ENCODE measurements around the gene TAS2R10. TPM values are rescaled to one million over a fixed set of nuclear protein-coding genes. Genes with fewer than 3 reads are reported as not detected.

Gene TAS2R10
- polyA plus RNA-seq, 1 donor from 2014 or later, result 8.3 TPM

DNA sequence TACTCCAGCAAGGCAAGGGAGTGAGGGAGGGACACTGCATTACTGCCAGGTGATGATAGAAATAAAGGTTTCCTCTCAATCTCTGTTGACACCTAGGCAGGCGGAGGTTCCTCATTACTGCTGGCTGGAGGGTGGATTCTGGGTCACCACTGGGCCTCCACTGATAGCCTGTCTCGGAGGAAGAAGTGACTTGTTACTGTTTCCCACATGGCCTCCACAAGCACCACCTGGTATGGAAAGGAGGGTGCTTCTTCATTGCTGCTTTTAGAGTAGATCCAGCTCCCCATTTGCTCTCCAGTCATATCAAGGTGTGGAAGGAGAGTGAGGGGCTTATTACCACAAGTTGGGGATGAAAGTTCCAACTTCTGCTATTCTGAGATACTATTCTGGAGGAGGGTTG lies 16.7 kb upstream of the TAS2R10 start:
- H2AFZ ChIP-seq (ENCODE audit: low read depth, low read length), result no peak overlapping the region
- no peaks in the 10 kb centered on the region for H3K9me2 ChIP-seq (ENCODE audit: insufficient read depth, low read length)
- H3F3A ChIP-seq (ENCODE audit: insufficient read depth, low read length, poor library complexity, severe bottlenecking), result no peaks in the 10 kb centered on the region
- no peaks in the 10 kb centered on the region for H3K9me3 ChIP-seq (ENCODE audit: low read length)
- H3K79me2 ChIP-seq (replicated peaks; ENCODE audit: insufficient read depth, low read length), result no peaks in the 10 kb centered on the region
- H3K4me3 ChIP-seq (ENCODE audit: low read length), result no peak overlapping the region
- no peaks in the 10 kb centered on the region for H4K20me1 ChIP-seq (ENCODE audit: insufficient read depth)
- no peak for TF ChIP-seq EP300 (conservative IDR thresholded peaks at IDR 0.05; ENCODE audit: poor library complexity, severe bottlenecking)
- no peak for TF ChIP-seq MXI1 (conservative IDR thresholded peaks at IDR 0.05; ENCODE audit: poor library complexity, severe bottlenecking)
- no peak for TF ChIP-seq TAF1 (IDR thresholded peaks at IDR 0.05; ENCODE audit: low read depth)
- no peak for TF ChIP-seq POLR2AphosphoS5 (IDR thresholded peaks at IDR 0.05)
- TF ChIP-seq, protein P1, sequence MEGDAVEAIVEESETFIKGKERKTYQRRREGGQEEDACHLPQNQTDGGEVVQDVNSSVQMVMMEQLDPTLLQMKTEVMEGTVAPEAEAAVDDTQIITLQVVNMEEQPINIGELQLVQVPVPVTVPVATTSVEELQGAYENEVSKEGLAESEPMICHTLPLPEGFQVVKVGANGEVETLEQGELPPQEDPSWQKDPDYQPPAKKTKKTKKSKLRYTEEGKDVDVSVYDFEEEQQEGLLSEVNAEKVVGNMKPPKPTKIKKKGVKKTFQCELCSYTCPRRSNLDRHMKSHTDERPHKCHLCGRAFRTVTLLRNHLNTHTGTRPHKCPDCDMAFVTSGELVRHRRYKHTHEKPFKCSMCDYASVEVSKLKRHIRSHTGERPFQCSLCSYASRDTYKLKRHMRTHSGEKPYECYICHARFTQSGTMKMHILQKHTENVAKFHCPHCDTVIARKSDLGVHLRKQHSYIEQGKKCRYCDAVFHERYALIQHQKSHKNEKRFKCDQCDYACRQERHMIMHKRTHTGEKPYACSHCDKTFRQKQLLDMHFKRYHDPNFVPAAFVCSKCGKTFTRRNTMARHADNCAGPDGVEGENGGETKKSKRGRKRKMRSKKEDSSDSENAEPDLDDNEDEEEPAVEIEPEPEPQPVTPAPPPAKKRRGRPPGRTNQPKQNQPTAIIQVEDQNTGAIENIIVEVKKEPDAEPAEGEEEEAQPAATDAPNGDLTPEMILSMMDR (IDR thresholded peaks at IDR 0.05; ENCODE audit: poor library complexity, severe bottlenecking), result no peak
- TF ChIP-seq RAD21 (conservative IDR thresholded peaks at IDR 0.05), result no peak
- no peak for TF ChIP-seq EZH2 (IDR thresholded peaks at IDR 0.05; ENCODE audit: borderline replicate concordance, insufficient read depth, low read length, poor library complexity, severe bottlenecking)
- no peak for TF ChIP-seq SMC3 (conservative IDR thresholded peaks at IDR 0.05; ENCODE audit: poor library complexity)
- TF ChIP-seq, protein P2, sequence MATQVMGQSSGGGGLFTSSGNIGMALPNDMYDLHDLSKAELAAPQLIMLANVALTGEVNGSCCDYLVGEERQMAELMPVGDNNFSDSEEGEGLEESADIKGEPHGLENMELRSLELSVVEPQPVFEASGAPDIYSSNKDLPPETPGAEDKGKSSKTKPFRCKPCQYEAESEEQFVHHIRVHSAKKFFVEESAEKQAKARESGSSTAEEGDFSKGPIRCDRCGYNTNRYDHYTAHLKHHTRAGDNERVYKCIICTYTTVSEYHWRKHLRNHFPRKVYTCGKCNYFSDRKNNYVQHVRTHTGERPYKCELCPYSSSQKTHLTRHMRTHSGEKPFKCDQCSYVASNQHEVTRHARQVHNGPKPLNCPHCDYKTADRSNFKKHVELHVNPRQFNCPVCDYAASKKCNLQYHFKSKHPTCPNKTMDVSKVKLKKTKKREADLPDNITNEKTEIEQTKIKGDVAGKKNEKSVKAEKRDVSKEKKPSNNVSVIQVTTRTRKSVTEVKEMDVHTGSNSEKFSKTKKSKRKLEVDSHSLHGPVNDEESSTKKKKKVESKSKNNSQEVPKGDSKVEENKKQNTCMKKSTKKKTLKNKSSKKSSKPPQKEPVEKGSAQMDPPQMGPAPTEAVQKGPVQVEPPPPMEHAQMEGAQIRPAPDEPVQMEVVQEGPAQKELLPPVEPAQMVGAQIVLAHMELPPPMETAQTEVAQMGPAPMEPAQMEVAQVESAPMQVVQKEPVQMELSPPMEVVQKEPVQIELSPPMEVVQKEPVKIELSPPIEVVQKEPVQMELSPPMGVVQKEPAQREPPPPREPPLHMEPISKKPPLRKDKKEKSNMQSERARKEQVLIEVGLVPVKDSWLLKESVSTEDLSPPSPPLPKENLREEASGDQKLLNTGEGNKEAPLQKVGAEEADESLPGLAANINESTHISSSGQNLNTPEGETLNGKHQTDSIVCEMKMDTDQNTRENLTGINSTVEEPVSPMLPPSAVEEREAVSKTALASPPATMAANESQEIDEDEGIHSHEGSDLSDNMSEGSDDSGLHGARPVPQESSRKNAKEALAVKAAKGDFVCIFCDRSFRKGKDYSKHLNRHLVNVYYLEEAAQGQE (IDR thresholded peaks at IDR 0.05; ENCODE audit: borderline replicate concordance), result no peak
- no peak overlapping the region for H3K9ac ChIP-seq (ENCODE audit: low read length)
- H3K27ac ChIP-seq (ENCODE audit: low read length), result no peak overlapping the region
- no peak overlapping the region for H3K4me2 ChIP-seq (ENCODE audit: low read length)
- no peaks in the 10 kb centered on the region for H3K27me3 ChIP-seq (ENCODE audit: insufficient read depth, low read depth, low read length)
- H3K36me3 ChIP-seq (ENCODE audit: insufficient read depth, low read length), result no peaks in the 10 kb centered on the region

DNA sequence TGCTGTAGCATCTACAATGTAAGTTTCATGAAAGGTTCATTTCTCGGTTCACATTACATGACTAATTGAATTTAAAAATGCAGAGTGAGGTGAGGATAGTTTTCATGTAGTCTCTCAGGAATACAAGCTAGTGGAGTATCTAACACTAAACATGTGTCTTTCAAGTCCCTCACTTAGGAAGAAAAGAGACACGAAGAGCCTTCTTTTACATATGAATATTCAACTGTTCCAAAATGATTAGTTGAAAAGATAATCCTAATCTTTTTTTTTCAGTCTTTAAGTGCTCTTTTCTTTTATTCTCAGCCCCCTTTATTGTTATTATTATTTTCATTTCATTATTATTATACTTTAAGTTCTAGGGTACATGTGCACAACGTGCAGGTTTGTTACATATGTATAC lies 12.3 kb upstream of the TAS2R10 start:
- Histone ChIP-seq H2AFZ (ENCODE audit: low read depth, low read length) (no peak overlapping the region), H3K4me2 (ENCODE audit: low read length) (no peak overlapping the region), H3K79me2 (replicated peaks; ENCODE audit: insufficient read depth, low read length) (no peaks in the 10 kb centered on the region), H3K27me3 (ENCODE audit: insufficient read depth, low read depth, low read length) (no peaks in the 10 kb centered on the region), H3K4me3 (ENCODE audit: low read length) (no peak overlapping the region), H4K20me1 (ENCODE audit: insufficient read depth) (no peaks in the 10 kb centered on the region), H3K9me3 (ENCODE audit: low read length) (peaks cover 4% of the 10 kb centered on the region), H3K27ac (ENCODE audit: low read length) (no peak overlapping the region), H3K9me2 (ENCODE audit: insufficient read depth, low read length) (no peaks in the 10 kb centered on the region), H3F3A (ENCODE audit: insufficient read depth, low read length, poor library complexity, severe bottlenecking) (no peaks in the 10 kb centered on the region), H3K36me3 (ENCODE audit: insufficient read depth, low read length) (no peaks in the 10 kb centered on the region), H3K9ac (ENCODE audit: low read length) (no peak overlapping the region)
- TF ChIP-seq, protein P1 (IDR thresholded peaks at IDR 0.05; ENCODE audit: poor library complexity, severe bottlenecking), result no peak
- no peak for TF ChIP-seq EP300 (conservative IDR thresholded peaks at IDR 0.05; ENCODE audit: poor library complexity, severe bottlenecking)
- no peak for TF ChIP-seq EZH2 (IDR thresholded peaks at IDR 0.05; ENCODE audit: borderline replicate concordance, insufficient read depth, low read length, poor library complexity, severe bottlenecking)
- TF ChIP-seq POLR2AphosphoS5 (IDR thresholded peaks at IDR 0.05), result no peak
- TF ChIP-seq, protein P2 (IDR thresholded peaks at IDR 0.05; ENCODE audit: borderline replicate concordance), result no peak
- TF ChIP-seq MXI1 (conservative IDR thresholded peaks at IDR 0.05; ENCODE audit: poor library complexity, severe bottlenecking), result no peak
- no peak for TF ChIP-seq RAD21 (conservative IDR thresholded peaks at IDR 0.05)
- TF ChIP-seq TAF1 (IDR thresholded peaks at IDR 0.05; ENCODE audit: low read depth), result no peak
- TF ChIP-seq SMC3 (conservative IDR thresholded peaks at IDR 0.05; ENCODE audit: poor library complexity), result no peak

Data from neural cell (in vitro differentiated cells).